Measurements from ENCODE around the gene WDR93.

DNA sequence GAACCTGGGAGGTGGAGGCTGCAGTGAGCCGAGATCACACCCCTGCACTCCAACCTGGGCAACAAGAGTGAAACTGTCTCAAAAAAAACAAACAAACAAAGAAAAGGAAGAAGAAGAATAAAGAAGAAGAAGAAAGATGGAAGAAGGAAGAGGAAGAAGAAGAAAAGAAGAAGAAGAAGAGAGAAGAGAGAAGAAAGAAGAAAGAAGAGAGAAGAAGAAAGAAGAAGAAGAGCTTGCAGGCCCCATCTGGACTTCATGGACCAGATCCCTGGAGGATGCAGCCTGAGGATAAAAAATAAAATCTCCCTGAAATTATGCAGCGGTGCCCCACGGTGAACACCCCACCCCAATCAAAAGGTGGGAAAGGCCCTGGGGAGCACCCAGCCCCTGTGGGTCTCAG lies 69.2 kb downstream of the WDR93 start:
- TF ChIP-seq, protein P1, sequence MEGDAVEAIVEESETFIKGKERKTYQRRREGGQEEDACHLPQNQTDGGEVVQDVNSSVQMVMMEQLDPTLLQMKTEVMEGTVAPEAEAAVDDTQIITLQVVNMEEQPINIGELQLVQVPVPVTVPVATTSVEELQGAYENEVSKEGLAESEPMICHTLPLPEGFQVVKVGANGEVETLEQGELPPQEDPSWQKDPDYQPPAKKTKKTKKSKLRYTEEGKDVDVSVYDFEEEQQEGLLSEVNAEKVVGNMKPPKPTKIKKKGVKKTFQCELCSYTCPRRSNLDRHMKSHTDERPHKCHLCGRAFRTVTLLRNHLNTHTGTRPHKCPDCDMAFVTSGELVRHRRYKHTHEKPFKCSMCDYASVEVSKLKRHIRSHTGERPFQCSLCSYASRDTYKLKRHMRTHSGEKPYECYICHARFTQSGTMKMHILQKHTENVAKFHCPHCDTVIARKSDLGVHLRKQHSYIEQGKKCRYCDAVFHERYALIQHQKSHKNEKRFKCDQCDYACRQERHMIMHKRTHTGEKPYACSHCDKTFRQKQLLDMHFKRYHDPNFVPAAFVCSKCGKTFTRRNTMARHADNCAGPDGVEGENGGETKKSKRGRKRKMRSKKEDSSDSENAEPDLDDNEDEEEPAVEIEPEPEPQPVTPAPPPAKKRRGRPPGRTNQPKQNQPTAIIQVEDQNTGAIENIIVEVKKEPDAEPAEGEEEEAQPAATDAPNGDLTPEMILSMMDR (IDR thresholded peaks at IDR 0.05) = no peak
- TF ChIP-seq ZFX (IDR thresholded peaks at IDR 0.05; ENCODE audit: borderline replicate concordance) = no peak
